ENCODE measurements around the gene ADRA2A. TPM values are rescaled to one million over a fixed set of nuclear protein-coding genes. Genes with fewer than 3 reads are reported as not detected.

Gene ADRA2A
- total RNA-seq, 1 experiment from 2014 or later, result not detected

- Histone ChIP-seq H3K9me3 (ENCODE audit: insufficient read depth, low read depth) (no peaks in the 10 kb centered on the region), H3K79me2 (ENCODE audit: low read depth) (no peaks in the 10 kb centered on the region), H3K4me2 (no peak overlapping the region), H3K9me2 (ENCODE audit: insufficient read depth) (no peaks in the 10 kb centered on the region), H3K4me3 (no peak overlapping the region), H3F3A (ENCODE audit: insufficient read depth, low read depth) (no peaks in the 10 kb centered on the region), H2AFZ (no peak overlapping the region), H3K4me1 (replicated peaks; ENCODE audit: insufficient read depth) (no peaks in the 10 kb centered on the region), H3K27ac (no peak overlapping the region), H3K36me3 (ENCODE audit: low read depth) (no peaks in the 10 kb centered on the region), H3K27me3 (ENCODE audit: insufficient read depth, low read depth) (0 out of 2 replicates have a peak, but pooled peaks cover 3% of the 10 kb centered on the region), H4K20me1 (ENCODE audit: insufficient read depth) (no peaks in the 10 kb centered on the region)
- BruUV-seq (replicated peaks), result no TSS peak
- POLR2A ChIA-PET (ENCODE audit: unreplicated experiment), result no interaction called here
- intact Hi-C loops (cut with micrococcal nuclease; ENCODE audit: unreplicated experiment), result no loop called here
- DNase-seq, result no peak
- TF ChIP-seq, protein P1, sequence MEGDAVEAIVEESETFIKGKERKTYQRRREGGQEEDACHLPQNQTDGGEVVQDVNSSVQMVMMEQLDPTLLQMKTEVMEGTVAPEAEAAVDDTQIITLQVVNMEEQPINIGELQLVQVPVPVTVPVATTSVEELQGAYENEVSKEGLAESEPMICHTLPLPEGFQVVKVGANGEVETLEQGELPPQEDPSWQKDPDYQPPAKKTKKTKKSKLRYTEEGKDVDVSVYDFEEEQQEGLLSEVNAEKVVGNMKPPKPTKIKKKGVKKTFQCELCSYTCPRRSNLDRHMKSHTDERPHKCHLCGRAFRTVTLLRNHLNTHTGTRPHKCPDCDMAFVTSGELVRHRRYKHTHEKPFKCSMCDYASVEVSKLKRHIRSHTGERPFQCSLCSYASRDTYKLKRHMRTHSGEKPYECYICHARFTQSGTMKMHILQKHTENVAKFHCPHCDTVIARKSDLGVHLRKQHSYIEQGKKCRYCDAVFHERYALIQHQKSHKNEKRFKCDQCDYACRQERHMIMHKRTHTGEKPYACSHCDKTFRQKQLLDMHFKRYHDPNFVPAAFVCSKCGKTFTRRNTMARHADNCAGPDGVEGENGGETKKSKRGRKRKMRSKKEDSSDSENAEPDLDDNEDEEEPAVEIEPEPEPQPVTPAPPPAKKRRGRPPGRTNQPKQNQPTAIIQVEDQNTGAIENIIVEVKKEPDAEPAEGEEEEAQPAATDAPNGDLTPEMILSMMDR (conservative IDR thresholded peaks at IDR 0.05), result no peak
- CTCF ChIA-PET, result no interaction called here
Observed at GRCh38 chr10:111077785-111078504, 1.1 kb downstream of the ADRA2A start.

GRCh38 chr10:111078505-111079185 is 1.8 kb downstream of the ADRA2A start:
- CTCF ChIA-PET, result no interaction called here
- H3K36me3 ChIP-seq (ENCODE audit: low read depth), result no peaks in the 10 kb centered on the region
- no peaks in the 10 kb centered on the region for H3K79me2 ChIP-seq (ENCODE audit: low read depth)
- H4K20me1 ChIP-seq (ENCODE audit: insufficient read depth), result no peaks in the 10 kb centered on the region
- TF ChIP-seq EZH2 (IDR thresholded peaks at IDR 0.05; ENCODE audit: low read depth), result no peak
- TF ChIP-seq, protein P1 (conservative IDR thresholded peaks at IDR 0.05), result no peak
- intact Hi-C loops (cut with micrococcal nuclease; ENCODE audit: unreplicated experiment), result no loop called here
- H2AFZ ChIP-seq, result no peak overlapping the region
- H3K27ac ChIP-seq, result no peak overlapping the region
- no TSS peak for BruUV-seq (replicated peaks)
- H3K4me2 ChIP-seq, result no peak overlapping the region
- H3F3A ChIP-seq (ENCODE audit: insufficient read depth, low read depth), result no peaks in the 10 kb centered on the region
- DNase-seq, result no peak
- H3K9me2 ChIP-seq (ENCODE audit: insufficient read depth), result no peaks in the 10 kb centered on the region
- no peaks in the 10 kb centered on the region for H3K4me1 ChIP-seq (replicated peaks; ENCODE audit: insufficient read depth)
- H3K27me3 ChIP-seq (ENCODE audit: insufficient read depth, low read depth), result 0 out of 2 replicates have a peak, but pooled peaks cover 3% of the 10 kb centered on the region
- POLR2A ChIA-PET (ENCODE audit: unreplicated experiment), result no interaction called here
- no peak overlapping the region for H3K4me3 ChIP-seq
- H3K9me3 ChIP-seq (ENCODE audit: insufficient read depth, low read depth), result no peaks in the 10 kb centered on the region

- Histone ChIP-seq H3K79me2 (ENCODE audit: low read depth) (no peaks in the 10 kb centered on the region), H3K4me1 (replicated peaks; ENCODE audit: insufficient read depth) (no peaks in the 10 kb centered on the region), H3K4me3 (no peak overlapping the region), H3K9me3 (ENCODE audit: insufficient read depth, low read depth) (no peaks in the 10 kb centered on the region), H3K4me2 (no peak overlapping the region), H3K27ac (no peak overlapping the region), H3F3A (ENCODE audit: insufficient read depth, low read depth) (no peaks in the 10 kb centered on the region), H3K27me3 (ENCODE audit: insufficient read depth, low read depth) (0 out of 2 replicates have a peak, but pooled peaks cover 3% of the 10 kb centered on the region), H2AFZ (no peak overlapping the region), H3K9me2 (ENCODE audit: insufficient read depth) (no peaks in the 10 kb centered on the region), H3K36me3 (ENCODE audit: low read depth) (no peaks in the 10 kb centered on the region), H4K20me1 (ENCODE audit: insufficient read depth) (no peaks in the 10 kb centered on the region)
- intact Hi-C loops (cut with micrococcal nuclease; ENCODE audit: unreplicated experiment), result no loop called here
- no peak for TF ChIP-seq EZH2 (IDR thresholded peaks at IDR 0.05; ENCODE audit: low read depth)
- TF ChIP-seq, protein P1 (conservative IDR thresholded peaks at IDR 0.05), result no peak
- no peak for DNase-seq
- BruUV-seq (replicated peaks), result no TSS peak
- POLR2A ChIA-PET (ENCODE audit: unreplicated experiment), result no interaction called here
- CTCF ChIA-PET, result no interaction called here
Observed at GRCh38 chr10:111079241-111079760, 2.5 kb downstream of the ADRA2A start.

Data from PC-9 (cell line).